ENCODE results near the gene MCRIP1. TPM values are rescaled to one million over a fixed set of nuclear protein-coding genes. Genes with fewer than 3 reads are reported as not detected.

Gene MCRIP1
- total and polyA plus RNA-seq, 2 donors (not counting 1 experiment from before 2014, with no cell fraction given): 69.7 to 84.0 TPM

- TF ChIP-seq CTCF (IDR thresholded peaks at IDR 0.05) (no peak), EZH2 (IDR thresholded peaks at IDR 0.05; ENCODE audit: borderline replicate concordance, insufficient read depth, low read depth, low read length, poor library complexity, severe bottlenecking) (no peak)
- intact Hi-C loops (cut with micrococcal nuclease): loop anchor here (5.0 kb wide), 1 partner anchor 95 kb away; the partner anchor contains the start of gene MAFG
- Histone ChIP-seq H4K20me1 (ENCODE audit: control insufficient read depth, insufficient read depth, low read length, poor library complexity, severe bottlenecking) (peaks cover 45% of the 10 kb centered on the region), H3K4me3 (ENCODE audit: control extremely low read depth in 1 of 5, extremely low read depth in 1 of 5, insufficient read depth in 1 of 5, low read depth in 2 of 5, low read length in 4 of 5) (peak overlapping the region; percentile 21 to 80 (median 68)), H3K27ac (ENCODE audit: low read length in 2 of 2) (peak overlapping the region; percentile 62 to 63), H3K27me3 (replicated peaks in 1 of 4; ENCODE audit: control extremely low read depth in 1 of 4, control insufficient read depth in 3 of 4, insufficient read depth in 4 of 4, low read length in 3 of 4) (no peaks in the 10 kb centered on the region), H3K9ac (ENCODE audit: low read length) (peak overlapping the region; percentile 55), H3K4me1 (ENCODE audit: control insufficient read depth in 2 of 2, insufficient read depth in 2 of 2, low read length in 2 of 2) (peaks cover 18 to 20% of the 10 kb centered on the region in 2 donors), H3K36me3 (replicated peaks in 1 of 2; ENCODE audit: control extremely low read depth in 1 of 2, control insufficient read depth in 1 of 2, extremely low read depth in 1 of 2, insufficient read depth in 2 of 2, low read length in 1 of 2) (peaks cover 0 to 3% of the 10 kb centered on the region in 2 experiments), H3K4me2 (replicated peaks; ENCODE audit: low read depth, low read length, poor library complexity, severe bottlenecking) (peak overlapping the region; percentile 90), H3K79me2 (ENCODE audit: control insufficient read depth, insufficient read depth, low read length) (peaks cover 39% of the 10 kb centered on the region), H2AFZ (ENCODE audit: insufficient read depth, low read depth, low read length, poor library complexity, severe bottlenecking) (peak overlapping the region; percentile 69), H3K9me3 (ENCODE audit: control extremely low read depth in 1 of 3, control insufficient read depth in 2 of 3, insufficient read depth in 1 of 3, low read length in 2 of 3) (no peaks in the 10 kb centered on the region)
- ATAC-seq (ENCODE audit: low read depth) (peak; percentile 16), DNase-seq (peak; percentile 70)
- peaks cover 25% of the 10 kb centered on the region for H3K4me1 Mint-ChIP-seq
- H3K27ac Mint-ChIP-seq: peak overlapping the region; percentile 95
- ChIA-PET CTCF (no interaction called here), POLR2A (interaction anchor here (0.5 to 1.8 kb wide), 2 partner anchors 38 to 278 kb away, joined by 4 to 7 read pairs; no protein-coding TSS in a partner anchor)
- no peaks in the 10 kb centered on the region for H3K27me3 Mint-ChIP-seq
- 13% methylated on average over 18 of the region's 18 CpGs for WGBS (ENCODE audit: insufficient coverage)
- H3K4me3 Mint-ChIP-seq: peak overlapping the region; percentile 97
- no peaks in the 10 kb centered on the region for H3K9me3 Mint-ChIP-seq (ENCODE audit: insufficient read depth)
These were observed 1.0 kb downstream of the MCRIP1 start for GRCh38 chr17:81831957-81832607.

DNA sequence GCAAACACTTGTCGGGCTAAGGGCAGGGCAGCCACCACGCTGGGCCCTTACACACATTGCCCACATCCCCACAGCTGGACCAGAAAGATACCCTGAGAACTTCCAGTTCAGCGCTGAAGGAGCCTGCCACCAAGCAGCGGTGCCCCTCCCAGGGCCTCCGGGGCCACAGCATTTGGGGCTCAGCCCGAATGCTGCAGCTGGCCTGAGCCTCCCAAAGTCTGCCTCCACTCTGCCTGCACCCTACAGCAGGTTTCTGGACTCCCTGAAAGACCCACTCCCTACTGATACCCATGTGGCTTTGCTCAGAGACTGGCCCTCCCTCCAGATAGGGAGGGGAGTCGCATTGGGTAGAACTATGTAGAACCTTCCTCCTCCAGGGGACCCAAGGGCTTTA is 1.5 kb downstream of the MCRIP1 start:
- WGBS (ENCODE audit: insufficient coverage): 86% methylated on average over 6 of the region's 7 CpGs
- no peak overlapping the region for H3K4me3 ChIP-seq (ENCODE audit: control extremely low read depth in 1 of 5, extremely low read depth in 1 of 5, insufficient read depth in 1 of 5, low read depth in 2 of 5, low read length in 4 of 5)
- ChIA-PET CTCF (no interaction called here), POLR2A (interaction anchor here (0.5 kb wide), 1 partner anchor 277 kb away, joined by 4 read pairs; no protein-coding TSS in a partner anchor)
- H3K27me3 Mint-ChIP-seq: no peaks in the 10 kb centered on the region
- intact Hi-C loops (cut with micrococcal nuclease): loop anchor here (5.0 kb wide), 1 partner anchor 96 kb away; the partner anchor contains the start of gene MAFG
- H3K4me2 ChIP-seq (replicated peaks; ENCODE audit: low read depth, low read length, poor library complexity, severe bottlenecking): peak overlapping the region; percentile 90
- TF ChIP-seq EZH2 (IDR thresholded peaks at IDR 0.05; ENCODE audit: borderline replicate concordance, insufficient read depth, low read depth, low read length, poor library complexity, severe bottlenecking): no peak
- no peak for TF ChIP-seq CTCF (IDR thresholded peaks at IDR 0.05)
- no peaks in the 10 kb centered on the region for H3K9me3 Mint-ChIP-seq (ENCODE audit: insufficient read depth)
- H3K9me3 ChIP-seq (ENCODE audit: control extremely low read depth in 1 of 3, control insufficient read depth in 2 of 3, insufficient read depth in 1 of 3, low read length in 2 of 3): no peaks in the 10 kb centered on the region
- ATAC-seq (ENCODE audit: low read depth) (no peak), DNase-seq (no peak)
- H3K4me1 ChIP-seq (ENCODE audit: control insufficient read depth in 2 of 2, insufficient read depth in 2 of 2, low read length in 2 of 2): peaks cover 18 to 20% of the 10 kb centered on the region in 2 donors
- H3K79me2 ChIP-seq (ENCODE audit: control insufficient read depth, insufficient read depth, low read length): peaks cover 39% of the 10 kb centered on the region
- peak overlapping the region in 1 of 2 donors; percentile 63 for H3K27ac ChIP-seq (ENCODE audit: low read length in 2 of 2)
- H2AFZ ChIP-seq (ENCODE audit: insufficient read depth, low read depth, low read length, poor library complexity, severe bottlenecking): peak overlapping the region; percentile 69
- H4K20me1 ChIP-seq (ENCODE audit: control insufficient read depth, insufficient read depth, low read length, poor library complexity, severe bottlenecking): peaks cover 45% of the 10 kb centered on the region
- H3K9ac ChIP-seq (ENCODE audit: low read length): no peak overlapping the region
- peak overlapping the region; percentile 95 for H3K27ac Mint-ChIP-seq
- no peaks in the 10 kb centered on the region for H3K27me3 ChIP-seq (replicated peaks in 1 of 4; ENCODE audit: control extremely low read depth in 1 of 4, control insufficient read depth in 3 of 4, insufficient read depth in 4 of 4, low read length in 3 of 4)
- peaks cover 25% of the 10 kb centered on the region for H3K4me1 Mint-ChIP-seq
- peaks cover 0 to 3% of the 10 kb centered on the region in 2 experiments for H3K36me3 ChIP-seq (replicated peaks in 1 of 2; ENCODE audit: control extremely low read depth in 1 of 2, control insufficient read depth in 1 of 2, extremely low read depth in 1 of 2, insufficient read depth in 2 of 2, low read length in 1 of 2)
- peak overlapping the region; percentile 97 for H3K4me3 Mint-ChIP-seq

Measured in B cell (primary cell).